GM23248 (cell line): ENCODE data around the gene CRELD2.

Source experiments
- EZH2 ChIP-seq: fragments of 200-600 bp; sonication (generic); IDR thresholded peaks from 2 replicates; pipeline ENCODE4 v1.6.1; 2018; ENCODE audit warnings: antibody characterized with exemption, mild to moderate bottlenecking; ENCODE audit not compliant: insufficient read depth, poor library complexity, severe bottlenecking
- EZH2phosphoT487 ChIP-seq: fragments of 200-600 bp; sonication (generic); IDR thresholded peaks from 2 replicates; pipeline ENCODE4 v1.6.1; 2018; ENCODE audit warnings: antibody characterized with exemption, moderate library complexity, mild to moderate bottlenecking, low read depth; ENCODE audit not compliant: insufficient read depth

- TF ChIP-seq EZH2: no peak
- no peak for TF ChIP-seq EZH2phosphoT487
Observed at GRCh38 chr22:49871482-49871881, 47.0 kb upstream of the CRELD2 start.
